Suppressor macrophage treated with lipopolysaccharide for 1 hour (primary cell): ENCODE data around the gene SH3RF3.

Experiments
- DNase-seq, 3 donors: peaks; one replicate each; pipeline ENCODE4 v3.0.0-alpha.2; 2020 to 2022

SH3RF3 gene

DNA sequence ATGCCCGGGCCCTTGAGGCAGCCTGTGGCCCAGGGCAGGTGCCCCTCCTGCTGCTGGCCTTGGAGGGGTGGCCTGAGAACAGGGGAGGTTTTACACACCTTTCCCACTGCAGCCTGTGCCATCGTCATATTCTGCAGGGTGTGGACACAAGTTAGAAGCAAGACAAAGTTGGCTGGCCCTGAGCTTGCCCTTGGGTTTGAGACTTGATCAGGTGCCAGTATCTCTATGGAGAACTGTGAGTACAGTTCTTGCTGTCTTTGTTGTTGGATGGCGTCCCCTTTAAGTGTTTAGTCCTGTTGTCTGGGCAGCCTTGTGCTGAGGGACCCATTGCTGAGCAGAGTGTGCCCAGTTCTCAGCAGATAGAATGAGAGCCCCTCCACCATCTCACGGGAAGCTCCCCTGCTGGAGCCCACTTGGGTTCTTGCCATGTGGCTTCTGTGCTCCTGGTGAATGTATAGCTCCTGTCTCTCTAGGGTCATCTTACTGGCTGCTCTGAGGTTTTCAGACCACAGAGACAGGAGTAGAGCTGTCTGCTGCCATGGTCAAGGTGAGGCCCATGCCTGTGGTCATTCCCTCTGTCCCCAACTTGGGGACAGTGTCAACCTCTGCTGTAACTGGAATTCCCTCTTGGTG, 115.9 kb downstream of the SH3RF3 start:
- no peak for DNase-seq

DNA sequence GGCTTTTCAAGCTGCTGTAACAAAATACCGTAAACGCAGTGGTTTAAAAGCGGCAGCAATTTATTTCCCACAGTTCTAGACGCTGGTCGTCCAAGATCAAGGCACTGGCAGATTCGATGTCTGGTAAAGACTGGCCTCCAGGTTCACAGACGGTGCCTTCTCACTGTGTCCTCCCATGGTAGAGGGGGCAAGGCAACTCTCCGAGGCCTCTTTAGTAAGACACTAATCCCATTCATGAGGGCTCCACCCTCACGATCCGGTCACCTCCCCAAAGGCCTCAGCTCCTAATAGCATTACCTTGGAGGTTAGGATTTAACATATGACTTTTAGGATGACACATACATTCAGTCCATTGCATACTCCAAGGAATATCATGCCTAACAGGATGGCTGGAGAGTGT, 117.2 kb downstream of the SH3RF3 start:
- DNase-seq = no peak

DNA sequence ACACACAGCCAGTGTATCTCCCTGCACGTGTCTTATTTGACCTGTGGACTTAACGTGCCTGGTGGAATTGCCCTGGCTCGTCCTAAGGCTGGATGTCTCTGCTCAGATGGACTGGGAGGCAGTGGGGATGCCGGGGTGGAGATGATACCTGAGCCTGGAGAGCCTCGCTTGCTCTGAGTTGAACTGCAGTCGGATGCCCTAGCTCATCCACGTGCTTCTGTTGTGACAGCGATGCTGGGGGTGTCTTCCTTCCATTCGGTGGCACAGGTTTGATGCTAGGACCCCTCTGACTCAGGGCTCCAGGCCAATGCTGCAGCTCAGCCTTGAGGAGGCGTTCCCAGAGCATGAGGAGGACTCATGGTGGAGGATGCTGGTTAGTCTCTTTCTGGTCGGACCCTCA, 117.6 kb downstream of the SH3RF3 start:
- DNase-seq = no peak

DNA sequence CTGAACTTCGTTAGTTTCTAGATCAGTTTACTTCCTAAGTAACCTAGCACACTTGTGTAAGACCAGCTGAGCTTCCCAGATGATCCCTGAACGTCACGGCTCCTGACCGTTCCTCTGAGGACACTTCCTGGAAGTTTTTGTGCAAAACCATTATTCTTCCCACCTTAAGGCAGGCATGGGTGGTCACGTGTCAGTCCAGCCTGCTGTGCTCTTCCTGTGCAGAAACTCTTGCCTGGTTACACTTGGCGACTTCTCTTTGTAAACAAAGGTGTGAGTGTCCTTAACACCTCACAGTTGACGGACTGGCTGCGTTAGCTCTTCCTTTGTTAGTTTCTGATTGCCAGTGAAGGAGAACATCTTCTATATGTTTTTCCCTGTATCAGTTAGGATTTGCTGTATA, 118.3 kb downstream of the SH3RF3 start:
- no peak for DNase-seq

DNA sequence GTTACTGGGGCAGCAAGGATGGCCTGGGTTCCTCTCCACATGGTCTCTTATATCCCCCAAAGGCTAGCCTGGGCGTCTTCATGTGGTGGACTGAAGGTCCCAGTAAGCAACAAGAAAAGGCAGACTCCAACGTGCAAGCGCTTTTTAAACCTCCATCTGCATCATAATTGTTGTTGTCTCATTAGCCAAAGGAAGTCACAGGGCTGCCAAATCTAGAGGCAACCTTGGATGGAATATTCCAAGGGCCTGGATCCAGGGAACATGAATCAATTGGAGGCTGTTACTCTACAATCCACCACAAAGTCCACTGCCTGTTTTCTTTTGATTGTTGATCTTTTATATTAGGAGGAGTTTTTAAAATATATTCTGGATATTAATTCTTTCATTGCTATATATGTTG, 118.8 kb downstream of the SH3RF3 start:
- DNase-seq = no peak

DNA sequence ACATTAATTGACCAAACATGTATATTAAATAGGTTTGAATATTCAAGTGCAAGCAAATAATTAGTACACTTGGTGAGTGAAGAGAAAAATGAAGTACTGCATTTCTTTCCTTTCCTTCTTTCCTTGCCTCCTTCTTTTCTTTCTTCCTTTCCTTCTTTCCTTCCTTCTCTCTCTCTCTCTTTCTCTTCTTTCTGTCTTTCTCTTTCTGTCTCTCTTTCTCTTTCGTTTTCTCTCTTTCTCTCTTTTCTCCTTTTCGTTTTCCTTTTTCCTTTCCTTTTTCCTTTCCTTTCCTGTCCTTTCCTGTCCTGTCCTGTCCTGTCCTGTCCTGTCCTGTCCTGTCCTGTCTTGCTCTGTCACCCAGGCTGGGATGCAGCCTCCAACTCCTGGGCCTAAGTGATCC, 119.6 kb downstream of the SH3RF3 start:
- DNase-seq = no peak

DNA sequence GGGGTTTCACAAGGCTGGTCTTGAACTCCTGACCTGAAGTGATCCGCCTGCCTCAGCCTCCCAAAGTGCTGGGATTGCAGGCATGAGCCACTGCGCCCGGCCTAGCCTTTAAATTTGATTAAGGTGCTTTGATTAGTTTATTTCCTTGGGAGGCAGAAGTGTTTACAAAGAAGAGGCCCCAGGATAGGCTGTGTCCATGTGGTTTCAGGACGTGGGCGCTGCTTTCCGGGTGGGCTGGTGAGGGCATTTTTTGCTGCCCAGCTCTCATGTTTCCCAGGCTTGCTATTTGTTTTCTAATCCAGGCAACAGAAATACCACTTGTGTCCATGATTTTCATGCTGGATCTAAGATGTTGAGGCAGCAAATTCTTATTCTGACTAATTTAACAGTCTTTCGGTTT, 124.2 kb downstream of the SH3RF3 start:
- no peak for DNase-seq

DNA sequence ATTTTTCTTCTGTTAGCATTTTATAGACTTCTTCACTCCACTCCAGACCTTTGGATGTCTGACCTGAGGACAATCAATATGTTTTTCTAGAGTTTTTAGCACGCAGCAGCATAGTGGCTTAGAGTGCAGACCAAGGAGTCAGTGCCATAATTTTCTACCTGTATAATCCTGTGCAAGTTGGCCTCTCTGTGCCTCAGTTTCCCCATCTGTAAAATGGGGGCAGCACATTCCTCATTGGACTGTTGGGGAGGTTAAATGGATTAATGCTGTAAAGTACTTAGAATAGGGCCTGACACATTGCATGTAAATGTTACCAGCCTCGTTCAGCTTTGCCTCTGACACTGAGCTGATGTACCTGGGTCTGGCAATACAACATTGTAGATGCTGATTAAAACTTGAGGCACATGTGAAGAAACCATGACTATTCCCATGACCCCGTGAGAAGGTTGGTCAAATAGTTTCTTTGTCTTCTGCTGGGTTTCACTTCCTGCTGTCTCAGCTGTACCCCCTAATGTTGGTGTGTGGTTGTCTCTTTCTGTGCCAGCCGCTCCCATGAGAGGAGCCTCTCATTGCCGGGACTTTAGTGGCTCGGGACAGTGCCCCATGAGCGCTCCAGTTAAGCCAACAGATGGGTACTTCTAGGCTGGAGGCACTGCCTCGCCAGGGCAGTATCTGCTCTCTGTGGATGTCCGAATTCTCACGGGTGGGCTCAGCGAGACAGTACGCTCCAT, 125.3 kb downstream of the SH3RF3 start:
- DNase-seq = peak; percentile 36 to 50 (median 46)

DNA sequence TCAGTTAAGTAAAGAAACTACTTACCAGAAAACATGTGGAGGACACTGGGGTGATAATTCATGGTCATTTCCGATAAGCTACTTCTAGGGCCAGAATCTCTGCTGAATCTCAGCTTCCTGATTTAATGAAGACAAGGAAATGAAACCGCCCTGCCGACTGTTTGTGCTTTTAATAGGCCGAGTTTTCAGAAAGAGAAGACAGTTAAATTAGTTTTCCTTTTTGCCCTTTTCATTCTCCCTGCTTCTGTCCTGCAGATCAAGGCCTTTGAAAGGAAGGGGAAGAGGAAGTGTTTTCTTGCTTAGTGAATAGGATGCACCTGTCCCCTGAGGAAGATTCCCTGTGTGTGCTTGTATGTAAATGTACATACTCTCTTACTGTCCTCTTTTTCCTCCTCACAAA, 126.6 kb downstream of the SH3RF3 start:
- DNase-seq = peak; percentile 74 to 90 (median 76)

DNA sequence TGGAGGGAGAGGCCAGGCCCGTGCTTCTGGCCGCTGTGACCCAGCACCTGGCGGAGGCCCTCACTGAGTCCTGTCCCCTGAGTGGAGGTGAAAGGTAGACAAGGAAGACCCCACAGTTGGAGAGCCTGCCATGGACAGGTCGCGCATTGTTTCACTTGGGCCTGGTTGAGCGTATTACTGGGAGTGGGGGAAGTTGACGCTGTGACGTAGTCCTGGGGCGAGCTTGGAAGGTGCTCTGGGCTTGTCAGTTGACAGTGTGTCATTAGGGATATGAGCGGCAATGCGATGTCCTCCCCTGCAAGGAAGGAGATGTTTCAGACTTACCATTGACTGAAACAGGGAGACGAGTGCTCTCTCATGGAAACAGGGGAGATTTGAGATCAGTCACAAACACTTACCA, 127.1 kb downstream of the SH3RF3 start:
- DNase-seq = peak; percentile 52 to 61 (median 53)

DNA sequence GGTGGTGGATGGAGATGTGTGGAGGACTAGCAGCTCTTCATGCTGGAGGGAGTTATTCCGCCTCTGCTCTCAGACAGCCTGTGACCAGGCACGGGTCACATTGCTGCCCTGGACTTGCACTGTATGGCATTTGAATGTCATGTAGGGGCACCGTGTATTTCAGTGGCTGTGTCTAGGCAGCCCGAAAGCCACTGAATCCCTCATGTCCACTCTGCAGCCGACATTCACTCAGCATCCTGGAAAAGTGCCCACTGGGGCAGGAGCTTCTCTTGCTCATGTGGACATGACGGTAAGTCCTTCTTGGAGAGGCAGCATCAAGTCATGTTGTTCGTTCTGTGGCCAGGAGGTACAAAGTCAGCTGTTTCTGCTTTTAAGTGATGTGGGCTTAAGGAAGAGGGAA, 127.9 kb downstream of the SH3RF3 start:
- DNase-seq = no peak

DNA sequence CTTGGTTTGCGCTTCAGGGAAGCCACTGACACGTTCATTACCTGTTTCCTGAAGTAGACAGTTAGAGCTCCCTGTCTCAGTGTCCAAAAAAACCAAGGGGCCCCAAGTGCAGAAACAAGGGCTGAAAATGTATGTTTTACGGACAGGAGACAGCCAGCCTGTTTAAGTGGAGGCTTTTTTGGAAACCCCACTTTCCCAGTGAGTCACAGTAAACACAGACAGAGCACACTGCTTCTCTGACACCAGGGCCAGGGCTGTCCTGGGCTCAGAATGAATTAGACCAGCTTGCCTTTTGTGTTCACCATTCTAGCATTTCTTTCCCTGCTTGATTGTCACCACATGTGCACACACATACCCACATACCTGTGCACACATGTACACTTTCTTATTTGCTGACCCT, 128.6 kb downstream of the SH3RF3 start:
- DNase-seq = peak; percentile 52 to 55 (median 54)

DNA sequence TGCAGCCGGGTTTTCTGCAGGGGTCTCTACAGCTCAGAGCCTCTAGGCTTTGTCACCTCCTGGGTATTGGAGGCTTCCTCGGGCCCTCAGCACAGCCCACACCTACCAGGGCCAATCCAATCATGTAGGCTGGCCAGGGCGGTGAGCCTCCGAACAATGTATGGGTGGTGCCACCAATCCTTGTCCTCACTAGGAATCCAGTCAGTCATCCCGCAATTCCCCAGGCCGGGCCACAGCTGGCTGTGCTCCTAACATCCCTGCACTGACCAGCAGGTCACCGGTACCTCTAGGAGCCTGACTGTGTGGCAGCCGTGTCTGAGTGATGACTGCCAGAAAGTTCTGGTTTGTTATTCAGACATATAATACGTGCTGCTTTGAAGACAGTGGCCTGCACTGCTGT, 129.4 kb downstream of the SH3RF3 start:
- no peak for DNase-seq

DNA sequence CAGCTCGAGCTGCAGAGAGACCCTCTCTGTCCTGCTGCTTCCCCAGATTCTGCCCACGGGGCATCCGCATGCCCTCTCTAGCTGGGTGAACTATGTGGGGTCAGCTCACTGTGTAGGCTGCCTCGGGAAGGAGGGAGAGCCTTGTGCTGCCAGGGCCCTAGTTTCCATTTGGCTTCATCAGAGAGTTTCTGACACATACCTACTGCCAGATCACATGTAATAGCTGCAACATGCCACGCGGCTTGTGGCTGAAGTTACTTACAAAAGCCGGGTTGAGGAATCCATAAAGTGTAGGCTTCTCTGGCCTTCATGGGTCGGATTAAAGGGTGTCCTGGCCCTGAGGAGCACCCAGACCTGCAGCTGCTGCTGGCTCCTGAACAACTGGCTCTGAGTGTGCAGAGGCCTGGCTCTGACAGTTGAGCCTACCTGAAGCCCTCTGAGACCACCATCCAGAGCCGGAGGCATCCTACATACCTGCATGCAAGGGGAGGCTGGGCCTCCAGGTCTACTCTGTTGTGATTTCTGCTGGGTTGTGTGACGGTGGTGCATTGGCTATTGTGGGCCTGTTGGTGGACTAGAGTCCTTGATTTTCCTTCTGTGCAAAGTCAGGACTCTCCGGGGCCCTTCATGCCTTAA, 130.0 kb downstream of the SH3RF3 start:
- DNase-seq = no peak

DNA sequence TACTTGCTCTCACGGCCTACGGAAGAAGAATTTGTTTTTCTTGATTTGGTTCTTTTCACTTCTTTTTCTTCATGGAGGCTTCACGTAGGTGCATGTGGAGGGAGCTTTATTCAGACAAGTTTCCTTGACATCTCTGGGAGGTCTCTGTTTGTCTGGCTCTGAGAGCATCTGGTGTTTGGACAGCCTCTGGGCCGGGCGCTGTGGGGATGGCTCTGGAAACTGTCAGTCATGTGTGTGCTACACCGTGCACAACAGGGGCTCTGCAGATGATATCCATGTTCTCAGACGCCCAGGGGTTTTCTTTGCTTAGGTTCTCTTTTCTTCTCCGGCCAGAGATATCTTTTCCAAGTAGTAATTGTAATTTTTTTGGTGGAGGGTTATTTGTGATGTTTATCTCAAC, 130.7 kb downstream of the SH3RF3 start:
- DNase-seq = no peak

DNA sequence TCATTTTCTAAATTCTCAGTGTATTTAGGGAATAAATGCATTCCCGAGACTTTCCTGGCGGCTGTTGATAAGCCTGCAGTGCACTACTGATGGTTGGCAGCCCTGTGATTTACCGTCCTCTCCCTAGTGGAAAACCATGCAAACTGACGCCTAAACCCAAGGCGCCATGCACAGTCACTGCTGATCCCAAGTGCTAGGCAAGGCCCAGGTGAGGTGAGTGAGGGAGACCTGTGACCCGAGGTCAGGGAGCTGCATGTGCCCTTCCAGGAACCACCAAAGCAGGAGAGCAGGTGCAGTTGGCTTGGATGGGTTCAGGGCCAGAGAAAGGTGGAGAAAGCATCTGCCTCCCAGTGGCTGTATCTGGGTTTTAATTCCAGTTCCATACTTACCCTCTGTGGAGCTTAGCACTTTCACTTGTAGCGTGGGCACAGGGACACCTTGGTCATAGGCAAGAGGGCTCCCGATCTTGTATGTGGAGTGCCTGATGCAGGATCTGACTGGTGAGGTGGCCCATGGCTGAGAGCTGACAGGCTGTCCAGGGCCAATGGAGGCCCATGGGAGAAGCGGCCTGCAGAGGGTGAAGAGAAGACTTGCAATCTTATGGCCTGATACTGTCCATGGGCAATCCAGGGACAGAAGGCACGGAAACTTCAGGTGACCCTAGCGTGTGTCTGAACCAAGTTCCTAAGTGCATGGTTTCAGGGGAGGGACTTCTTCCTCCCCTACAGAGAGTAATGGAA, 131.3 kb downstream of the SH3RF3 start:
- DNase-seq = no peak

DNA sequence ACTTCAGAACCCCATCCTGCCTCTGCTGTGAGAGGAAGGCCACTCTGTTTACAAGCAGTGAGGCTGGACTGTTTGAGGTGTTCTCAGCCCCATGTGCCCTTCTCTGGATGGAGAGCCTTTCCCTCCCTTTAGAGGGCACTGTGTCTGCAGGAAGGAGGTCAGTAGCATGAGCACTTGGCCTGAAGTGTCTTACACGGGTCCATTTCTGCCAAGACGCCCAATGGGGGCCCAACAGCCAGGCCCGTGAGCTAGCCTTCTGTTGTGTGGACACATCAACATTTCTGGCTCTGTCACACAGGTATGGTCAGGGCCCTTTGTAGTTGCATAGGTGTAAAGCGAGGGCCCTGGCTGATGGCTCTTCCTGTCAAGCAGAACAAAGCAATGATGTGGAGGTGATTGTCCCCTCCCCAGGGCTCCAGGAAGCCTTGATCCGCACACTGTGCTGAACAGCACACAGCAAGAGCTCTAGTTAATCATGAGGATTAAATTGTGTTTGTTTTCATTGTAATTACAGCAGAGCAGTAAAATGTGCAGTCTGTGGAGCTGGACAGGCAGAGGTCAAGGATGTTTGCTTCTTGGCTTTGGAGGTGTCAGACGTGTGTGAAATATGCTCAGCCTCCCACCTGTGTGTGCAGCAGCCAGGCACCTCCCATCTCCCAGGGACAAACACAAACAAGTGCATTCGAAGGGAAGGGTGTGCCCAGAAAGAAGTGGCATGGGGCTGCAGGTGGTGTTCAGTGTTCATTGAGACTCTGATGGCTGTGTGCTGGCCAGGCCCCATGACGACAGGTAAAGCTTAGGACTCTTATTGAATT, 132.1 kb downstream of the SH3RF3 start:
- peak in 1 of 3 donors; percentile 28 for DNase-seq

DNA sequence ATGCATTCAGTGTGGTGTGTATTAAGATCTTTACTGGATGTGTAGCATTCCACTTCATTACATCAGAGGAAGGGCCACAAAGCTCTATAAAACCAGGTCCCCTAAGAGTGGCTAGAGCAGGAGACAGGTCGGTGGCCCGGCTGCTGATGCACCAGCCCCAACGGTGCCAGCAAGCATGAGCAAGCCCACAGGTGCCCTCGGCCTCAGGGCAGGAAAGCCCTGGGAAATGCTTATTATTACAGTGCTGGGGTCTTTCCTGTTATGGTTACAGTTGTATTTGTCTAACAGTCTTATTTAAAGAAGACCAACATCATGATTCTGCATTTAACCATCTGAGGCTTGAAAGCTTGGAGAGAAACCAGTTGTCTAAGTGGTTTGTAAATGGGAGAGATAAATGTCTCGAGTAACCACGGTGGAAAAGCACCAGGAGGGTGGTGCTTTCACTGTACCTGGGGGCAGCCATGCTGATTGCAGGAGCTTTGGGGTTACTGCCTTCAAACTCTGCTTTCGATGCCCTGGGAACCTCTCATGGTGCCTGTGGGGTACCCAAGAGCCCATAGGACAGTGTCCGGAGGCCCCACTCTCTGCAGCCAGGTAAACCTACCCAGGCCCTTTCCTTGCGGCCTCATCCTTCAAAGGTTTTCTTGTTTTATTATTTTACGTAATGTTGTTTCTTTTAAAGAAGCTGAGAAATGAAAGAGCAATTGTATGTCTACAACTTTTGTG, 133.1 kb downstream of the SH3RF3 start:
- no peak for DNase-seq

DNA sequence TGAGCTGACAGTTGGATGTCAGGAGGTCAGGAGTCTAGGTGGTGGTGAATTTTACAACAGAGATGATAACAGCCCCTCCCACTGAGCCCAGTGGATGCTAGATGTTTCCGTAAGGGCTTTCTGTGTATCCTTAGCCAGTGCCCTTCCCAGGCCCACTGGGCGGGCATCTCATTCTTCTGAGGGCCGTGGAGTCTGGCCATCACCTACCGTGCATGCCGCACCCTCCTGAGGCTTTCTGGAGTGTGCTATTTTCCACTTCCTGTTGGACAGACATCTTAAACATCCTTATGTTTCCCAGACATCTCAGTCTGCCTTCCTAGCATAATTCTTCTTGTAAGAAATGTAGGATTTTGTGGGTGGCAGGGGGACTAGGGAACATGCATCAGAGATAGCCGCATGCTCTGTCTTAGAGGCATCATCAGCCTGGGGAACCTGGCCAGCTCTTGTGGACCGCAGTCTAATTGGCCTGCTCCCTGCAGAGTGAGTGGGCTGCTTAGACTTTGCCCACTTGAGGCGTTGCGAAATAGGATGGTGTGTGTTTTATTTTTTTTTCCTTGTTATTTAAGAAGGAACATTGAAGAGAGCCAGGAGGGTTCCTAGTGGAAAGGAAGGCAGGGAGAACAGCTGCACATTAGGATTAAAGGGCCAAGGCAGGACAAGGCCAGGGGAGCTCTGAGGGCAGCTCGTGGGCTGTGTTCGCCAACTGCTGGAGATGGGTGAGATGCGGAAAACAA, 135.8 kb downstream of the SH3RF3 start:
- no peak for DNase-seq

DNA sequence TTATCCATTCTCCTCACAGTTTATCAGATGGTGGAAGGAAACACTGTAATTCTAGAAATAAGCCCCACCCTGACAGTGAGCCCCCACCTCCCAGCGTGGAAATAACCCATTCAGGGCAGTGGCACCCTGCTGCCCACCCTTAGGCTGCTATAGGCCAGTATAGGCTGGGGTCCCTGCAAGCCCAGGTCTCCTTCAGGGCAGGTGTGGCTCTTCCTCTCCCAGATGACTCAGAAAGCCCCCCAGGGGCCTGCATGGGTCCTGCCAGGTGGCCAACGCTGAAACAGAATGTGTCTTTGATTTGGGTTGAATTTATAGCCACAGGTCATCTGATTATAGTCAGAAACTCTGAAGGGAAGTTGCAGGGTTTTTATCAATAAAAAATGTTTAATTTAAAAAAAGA, 136.4 kb downstream of the SH3RF3 start:
- DNase-seq = no peak

DNA sequence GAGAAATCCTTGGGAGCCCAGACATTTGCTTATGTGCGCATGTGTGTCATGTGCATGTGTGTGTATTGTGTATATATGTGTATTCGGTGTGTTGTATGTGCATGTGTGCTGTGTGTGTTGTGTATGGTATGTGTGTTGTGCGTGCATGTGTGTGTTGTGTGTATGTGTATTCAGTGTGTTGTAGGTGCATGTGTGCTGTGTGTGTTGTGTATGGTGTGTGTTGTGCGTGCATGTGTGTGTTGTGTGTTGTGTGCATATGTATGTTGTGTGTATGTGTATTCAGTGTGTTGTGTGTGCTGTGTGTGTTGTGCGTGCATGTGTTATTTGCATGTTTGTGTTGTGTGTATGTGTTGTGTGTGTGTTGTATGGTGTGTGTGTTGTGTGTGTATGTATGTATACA, 136.9 kb downstream of the SH3RF3 start:
- DNase-seq = no peak
